Esophagus squamous epithelium (tissue), 5 donors: Measurements from ENCODE around the gene CNGB1. TPM values are rescaled to one million over a fixed set of nuclear protein-coding genes. Genes with fewer than 3 reads are reported as not detected.

Experiments
- DNase-seq: peaks from one replicate; lab custom pipeline; 2025; lab: John Stamatoyannopoulos, UW
- H3K27ac ChIP-seq, 4 donors: fragments of 200-600 bp; sonication (generic); one replicate each; pipeline ENCODE4 v1.5.1; 2016 to 2019; ENCODE audit warnings: mild to moderate bottlenecking in 1 of 4
- H3K27me3 ChIP-seq, 4 donors: fragments of 200-600 bp; sonication (generic); 1 replicate in 3 of 4; 2 replicates in 1 of 4; pipeline versions ENCODE4 v1.5.1 to v1.6.0; 2017 to 2021; ENCODE audit warnings: antibody characterized with exemption in 1 of 4
- H3K36me3 ChIP-seq, 3 donors: fragments of 200-600 bp; sonication (generic); one replicate each; pipeline ENCODE4 v1.5.1; 2016 to 2019
- H3K4me1 ChIP-seq, 3 donors: fragments of 200-600 bp; sonication (generic); one replicate each; pipeline ENCODE4 v1.5.1; 2017 to 2019
- H3K4me3 ChIP-seq, 4 donors: fragments of 200-600 bp; sonication (generic); 1 replicate in 3 of 4; 2 replicates in 1 of 4; pipeline ENCODE4 v1.5.1; 2016 to 2019; ENCODE audit warnings: mild to moderate bottlenecking in 2 of 4, moderate library complexity in 1 of 4
- H3K9me3 ChIP-seq, 3 donors: fragments of 200-600 bp; sonication (generic); one replicate each; pipeline ENCODE4 v1.5.1; 2016 to 2019
- CTCF ChIP-seq, 6 experiments: fragments of 450-650 bp in 4 of 6; fragments of 200-600 bp in 2 of 6; sonication (generic) in 2 of 6; IDR thresholded peaks; one replicate each; pipeline ENCODE4 v1.5.1; 2016 to 2019; ENCODE audit warnings: antibody characterized with exemption in 6 of 6, mild to moderate bottlenecking in 4 of 6, moderate library complexity in 4 of 6
- POLR2A ChIP-seq, 4 donors: fragments of 450-650 bp; IDR thresholded peaks; one replicate each; pipeline ENCODE4 v1.6.1; 2017; ENCODE audit warnings: antibody characterized with exemption in 4 of 4, mild to moderate bottlenecking in 4 of 4, moderate library complexity in 3 of 4
- WGBS, 2 donors: methylation state at CpG; one replicate each; pipeline ENCODE4 v1.1.5; 2018; 5-methylcytosine and 5-hydroxymethylcytosine counted together
- intact Hi-C: fragments of 100-400 bp; cut with DNase I; formaldehyde crosslinking; loops from one replicate; pipeline ENCODE4 v1.15.0; 2022
- total RNA-seq, 4 donors: library from RNA; depleted of rRNA; stranded (reverse); fragments of >200 nt; gene quantifications; one replicate each; pipeline ENCODE4 v1.1.0, GENCODE V29; 2016
- donor health status: DM: yes; HTN: yes; CAD: no.

CNGB1 gene
- total RNA-seq, 4 donors from 2014 or later: 0.04 TPM; not detected in 3

GRCh38 chr16:57957673-57958392 lies 13.1 kb downstream of the CNGB1 start:
- peaks cover 0 to 4% (median 0%) of the 10 kb centered on the region in 4 donors for H3K27me3 ChIP-seq
- WGBS, 2 donors: 63 to 86% methylated on average over 4 to 5 of the region's 8 CpGs
- H3K4me3 ChIP-seq: no peak overlapping the region
- no peaks in the 10 kb centered on the region for H3K36me3 ChIP-seq
- no peak overlapping the region for H3K27ac ChIP-seq
- TF ChIP-seq POLR2A (IDR thresholded peaks at IDR 0.05) (no peak), CTCF (IDR thresholded peaks at IDR 0.05) (no peak)
- no peak for DNase-seq
- intact Hi-C loops: no loop called here
- H3K4me1 ChIP-seq: no peaks in the 10 kb centered on the region
- H3K9me3 ChIP-seq: no peaks in the 10 kb centered on the region

GRCh38 chr16:57956924-57957672 lies 13.8 kb downstream of the CNGB1 start:
- Histone ChIP-seq H3K9me3 (no peaks in the 10 kb centered on the region), H3K4me3 (no peak overlapping the region), H3K36me3 (no peaks in the 10 kb centered on the region), H3K27me3 (peaks cover 0 to 4% (median 0%) of the 10 kb centered on the region in 4 donors), H3K27ac (no peak overlapping the region), H3K4me1 (no peaks in the 10 kb centered on the region)
- intact Hi-C loops: no loop called here
- DNase-seq: no peak
- TF ChIP-seq POLR2A (IDR thresholded peaks at IDR 0.05) (no peak), CTCF (IDR thresholded peaks at IDR 0.05) (no peak)
- WGBS, 2 donors: 57 to 76% methylated on average over 4 to 6 of the region's 8 CpGs

- Histone ChIP-seq H3K27me3 (peaks cover 0 to 4% (median 0%) of the 10 kb centered on the region in 4 donors), H3K36me3 (no peaks in the 10 kb centered on the region), H3K4me1 (no peaks in the 10 kb centered on the region), H3K9me3 (no peaks in the 10 kb centered on the region), H3K27ac (no peak overlapping the region), H3K4me3 (no peak overlapping the region)
- intact Hi-C loops: no loop called here
- WGBS, 2 donors: 83 to 89% methylated on average over 1 to 3 of the region's 8 CpGs
- TF ChIP-seq POLR2A (IDR thresholded peaks at IDR 0.05) (no peak), CTCF (IDR thresholded peaks at IDR 0.05) (no peak)
- no peak for DNase-seq
These were observed 14.6 kb downstream of the CNGB1 start for GRCh38 chr16:57956270-57956808.

GRCh38 chr16:57955572-57956188 lies 15.2 kb downstream of the CNGB1 start:
- intact Hi-C loops: no loop called here
- 46 to 55% methylated on average over 8 to 9 of the region's 12 CpGs for WGBS, 2 donors

More at GRCh38 chr16:57955572-57956188, 15.2 kb downstream of the CNGB1 start:
- no peaks in the 10 kb centered on the region for H3K36me3 ChIP-seq
- no peak overlapping the region for H3K27ac ChIP-seq
- H3K27me3 ChIP-seq: peaks cover 0 to 7% (median 0%) of the 10 kb centered on the region in 4 donors
- DNase-seq: no peak
- no peak overlapping the region for H3K4me3 ChIP-seq
- no peaks in the 10 kb centered on the region for H3K4me1 ChIP-seq
- H3K9me3 ChIP-seq: no peaks in the 10 kb centered on the region
- TF ChIP-seq POLR2A (IDR thresholded peaks at IDR 0.05): no peak
- peak in 1 of 6 experiments; percentile 25 for TF ChIP-seq CTCF (IDR thresholded peaks at IDR 0.05)
